ENCODE results near the gene DLX4.

DLX4 gene

GRCh38 chr17:49944273-49944870 is 24.6 kb upstream of the DLX4 start:
- DNase-seq, result no peak
- in situ Hi-C loops (cut with HindIII; ENCODE audit: low pct_ligation_motif_present, low pct_unique_long_range_greater_than_20kb, low sequenced_read_pairs), result no loop called here

- DNase-seq, result no peak
- in situ Hi-C loops (cut with HindIII; ENCODE audit: low pct_ligation_motif_present, low pct_unique_long_range_greater_than_20kb, low sequenced_read_pairs), result no loop called here
These were observed 22.8 kb upstream of the DLX4 start for GRCh38 chr17:49946208-49946607.

- in situ Hi-C loops (cut with HindIII; ENCODE audit: low pct_ligation_motif_present, low pct_unique_long_range_greater_than_20kb, low sequenced_read_pairs), result no loop called here
- no peak for DNase-seq
These were observed 21.9 kb upstream of the DLX4 start for GRCh38 chr17:49946964-49947584.

GRCh38 chr17:49949634-49950033 is 19.4 kb upstream of the DLX4 start:
- in situ Hi-C loops (cut with HindIII; ENCODE audit: low pct_ligation_motif_present, low pct_unique_long_range_greater_than_20kb, low sequenced_read_pairs), result no loop called here
- DNase-seq, result no peak

- in situ Hi-C loops (cut with HindIII; ENCODE audit: low pct_ligation_motif_present, low pct_unique_long_range_greater_than_20kb, low sequenced_read_pairs), result no loop called here
- no peak for DNase-seq
These were observed 17.5 kb upstream of the DLX4 start for GRCh38 chr17:49951362-49952082.

GRCh38 chr17:49952209-49952911 is 16.6 kb upstream of the DLX4 start:
- peak; percentile 81 for DNase-seq
- in situ Hi-C loops (cut with HindIII; ENCODE audit: low pct_ligation_motif_present, low pct_unique_long_range_greater_than_20kb, low sequenced_read_pairs), result no loop called here

GRCh38 chr17:49952912-49953497 is 16.0 kb upstream of the DLX4 start:
- in situ Hi-C loops (cut with HindIII; ENCODE audit: low pct_ligation_motif_present, low pct_unique_long_range_greater_than_20kb, low sequenced_read_pairs), result no loop called here

GRCh38 chr17:49955157-49955556 is 13.8 kb upstream of the DLX4 start:
- DNase-seq, result no peak
- in situ Hi-C loops (cut with HindIII; ENCODE audit: low pct_ligation_motif_present, low pct_unique_long_range_greater_than_20kb, low sequenced_read_pairs), result no loop called here

More at GRCh38 chr17:49952912-49953497, 16.0 kb upstream of the DLX4 start:
- no peak for DNase-seq

GRCh38 chr17:49956780-49957179 is 12.2 kb upstream of the DLX4 start:
- no peak for DNase-seq

GRCh38 chr17:49957350-49957749 is 11.6 kb upstream of the DLX4 start:
- no peak for DNase-seq
- in situ Hi-C loops (cut with HindIII; ENCODE audit: low pct_ligation_motif_present, low pct_unique_long_range_greater_than_20kb, low sequenced_read_pairs), result no loop called here

More at GRCh38 chr17:49956780-49957179, 12.2 kb upstream of the DLX4 start:
- in situ Hi-C loops (cut with HindIII; ENCODE audit: low pct_ligation_motif_present, low pct_unique_long_range_greater_than_20kb, low sequenced_read_pairs), result no loop called here

GRCh38 chr17:49958723-49959122 is 10.3 kb upstream of the DLX4 start:
- in situ Hi-C loops (cut with HindIII; ENCODE audit: low pct_ligation_motif_present, low pct_unique_long_range_greater_than_20kb, low sequenced_read_pairs), result no loop called here
- DNase-seq, result no peak

GRCh38 chr17:49959183-49959935 is 9.6 kb upstream of the DLX4 start:
- peak; percentile 61 for DNase-seq
- in situ Hi-C loops (cut with HindIII; ENCODE audit: low pct_ligation_motif_present, low pct_unique_long_range_greater_than_20kb, low sequenced_read_pairs), result no loop called here

GRCh38 chr17:49962599-49963308 is 6.2 kb upstream of the DLX4 start:
- in situ Hi-C loops (cut with HindIII; ENCODE audit: low pct_ligation_motif_present, low pct_unique_long_range_greater_than_20kb, low sequenced_read_pairs), result no loop called here
- DNase-seq, result no peak

GRCh38 chr17:49963309-49963625 is 5.7 kb upstream of the DLX4 start:
- in situ Hi-C loops (cut with HindIII; ENCODE audit: low pct_ligation_motif_present, low pct_unique_long_range_greater_than_20kb, low sequenced_read_pairs), result no loop called here
- no peak for DNase-seq

GRCh38 chr17:49963626-49964302 is 5.2 kb upstream of the DLX4 start:
- in situ Hi-C loops (cut with HindIII; ENCODE audit: low pct_ligation_motif_present, low pct_unique_long_range_greater_than_20kb, low sequenced_read_pairs), result no loop called here
- DNase-seq, result no peak

GRCh38 chr17:49964303-49964768 is 4.7 kb upstream of the DLX4 start:
- in situ Hi-C loops (cut with HindIII; ENCODE audit: low pct_ligation_motif_present, low pct_unique_long_range_greater_than_20kb, low sequenced_read_pairs), result no loop called here

GRCh38 chr17:49964769-49965523 is 4.0 kb upstream of the DLX4 start:
- in situ Hi-C loops (cut with HindIII; ENCODE audit: low pct_ligation_motif_present, low pct_unique_long_range_greater_than_20kb, low sequenced_read_pairs), result no loop called here
- no peak for DNase-seq

More at GRCh38 chr17:49964303-49964768, 4.7 kb upstream of the DLX4 start:
- no peak for DNase-seq
